ENCODE measurements around the gene MLEC. TPM values are rescaled to one million over a fixed set of nuclear protein-coding genes. Genes with fewer than 3 reads are reported as not detected.

The MLEC gene
- total RNA-seq, 2 experiments from 2014 or later: 69.7 to 101 TPM

DNA sequence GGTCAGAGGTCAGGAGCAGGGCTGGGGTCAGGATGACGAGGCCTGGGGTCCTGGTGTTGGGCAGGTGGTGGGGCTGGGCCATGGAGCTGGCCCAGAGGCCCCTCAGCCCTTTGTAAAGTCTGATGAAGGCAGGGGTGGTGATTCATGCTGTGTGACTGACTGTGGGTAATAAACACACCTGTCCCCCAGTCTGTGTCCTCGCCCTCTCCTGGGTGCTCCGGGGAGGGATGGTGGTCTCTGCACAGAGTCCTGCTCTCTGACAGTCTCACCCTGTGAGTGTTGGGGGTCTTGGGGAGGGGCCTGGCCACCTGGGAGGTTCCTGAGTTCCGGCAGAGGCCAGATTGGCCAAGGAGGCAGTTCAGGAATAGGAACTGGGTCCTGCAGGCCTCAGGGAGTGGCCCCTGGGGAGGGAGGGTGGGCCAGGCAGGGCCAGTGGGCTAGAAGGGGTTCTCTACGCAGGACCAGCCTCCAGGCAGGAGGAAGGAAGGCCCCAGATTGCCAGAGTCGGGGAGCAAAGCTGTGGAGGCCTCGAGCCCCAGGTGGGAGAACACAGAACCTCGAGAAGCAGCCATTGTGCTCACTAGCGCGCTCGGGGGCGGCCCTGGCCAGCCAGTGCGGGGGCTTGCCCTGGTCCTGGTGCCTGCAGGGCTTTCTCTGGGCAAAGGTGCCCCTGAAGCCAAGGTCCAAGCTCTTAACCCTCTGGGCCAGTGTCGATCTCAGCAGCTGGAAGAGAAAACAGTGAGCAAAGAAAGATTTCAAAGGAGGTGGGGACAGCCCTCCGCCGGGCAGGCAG is 53.1 kb downstream of the MLEC start:
- H3K4me1 ChIP-seq (ENCODE audit: insufficient read depth, low read length, poor library complexity, severe bottlenecking): no peaks in the 10 kb centered on the region
- no peak overlapping the region for H3K4me3 ChIP-seq (ENCODE audit: low read depth, low read length, poor library complexity, severe bottlenecking)
- H2AFZ ChIP-seq (ENCODE audit: low read length): no peak overlapping the region
- H4K20me1 ChIP-seq (ENCODE audit: insufficient read depth, low read length): no peaks in the 10 kb centered on the region
- H3K4me2 ChIP-seq (ENCODE audit: low read length): no peak overlapping the region
- POLR2A ChIA-PET: no interaction called here
- TF ChIP-seq EZH2phosphoT487 (IDR thresholded peaks at IDR 0.05; ENCODE audit: borderline replicate concordance, low read depth, low read length): no peak
- TF ChIP-seq, protein P1, sequence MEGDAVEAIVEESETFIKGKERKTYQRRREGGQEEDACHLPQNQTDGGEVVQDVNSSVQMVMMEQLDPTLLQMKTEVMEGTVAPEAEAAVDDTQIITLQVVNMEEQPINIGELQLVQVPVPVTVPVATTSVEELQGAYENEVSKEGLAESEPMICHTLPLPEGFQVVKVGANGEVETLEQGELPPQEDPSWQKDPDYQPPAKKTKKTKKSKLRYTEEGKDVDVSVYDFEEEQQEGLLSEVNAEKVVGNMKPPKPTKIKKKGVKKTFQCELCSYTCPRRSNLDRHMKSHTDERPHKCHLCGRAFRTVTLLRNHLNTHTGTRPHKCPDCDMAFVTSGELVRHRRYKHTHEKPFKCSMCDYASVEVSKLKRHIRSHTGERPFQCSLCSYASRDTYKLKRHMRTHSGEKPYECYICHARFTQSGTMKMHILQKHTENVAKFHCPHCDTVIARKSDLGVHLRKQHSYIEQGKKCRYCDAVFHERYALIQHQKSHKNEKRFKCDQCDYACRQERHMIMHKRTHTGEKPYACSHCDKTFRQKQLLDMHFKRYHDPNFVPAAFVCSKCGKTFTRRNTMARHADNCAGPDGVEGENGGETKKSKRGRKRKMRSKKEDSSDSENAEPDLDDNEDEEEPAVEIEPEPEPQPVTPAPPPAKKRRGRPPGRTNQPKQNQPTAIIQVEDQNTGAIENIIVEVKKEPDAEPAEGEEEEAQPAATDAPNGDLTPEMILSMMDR (conservative IDR thresholded peaks at IDR 0.05; ENCODE audit: low read length): no peak
- no peak for DNase-seq (ENCODE audit: low spot score)
- no peaks in the 10 kb centered on the region for H3K36me3 ChIP-seq (ENCODE audit: insufficient read depth, low read length)
- no peaks in the 10 kb centered on the region for H3K9me2 ChIP-seq (ENCODE audit: insufficient read depth, low read length)
- intact Hi-C loops (cut with micrococcal nuclease; ENCODE audit: unreplicated experiment): no loop called here
- no peaks in the 10 kb centered on the region for H3K79me2 ChIP-seq (ENCODE audit: insufficient read depth, low read depth, low read length)
- H3K27ac ChIP-seq (ENCODE audit: low read depth, low read length, poor library complexity, severe bottlenecking): no peak overlapping the region
- no TSS peak for BruUV-seq (replicated peaks)
- H3K9me3 ChIP-seq (ENCODE audit: low read length): no peaks in the 10 kb centered on the region
- CTCF ChIA-PET (ENCODE audit: unreplicated experiment): interaction anchor here (0.5 kb wide), 1 partner anchor 91 kb away, joined by 3 read pairs; no protein-coding TSS in a partner anchor

- POLR2A ChIA-PET: no interaction called here
- BruUV-seq (replicated peaks): no TSS peak
- TF ChIP-seq, protein P1 (conservative IDR thresholded peaks at IDR 0.05; ENCODE audit: low read length): no peak
- TF ChIP-seq EZH2phosphoT487 (IDR thresholded peaks at IDR 0.05; ENCODE audit: borderline replicate concordance, low read depth, low read length): no peak
- Histone ChIP-seq H3K4me1 (ENCODE audit: insufficient read depth, low read length, poor library complexity, severe bottlenecking) (no peaks in the 10 kb centered on the region), H3K4me3 (ENCODE audit: low read depth, low read length, poor library complexity, severe bottlenecking) (no peak overlapping the region), H3K4me2 (ENCODE audit: low read length) (no peak overlapping the region), H3K9me3 (ENCODE audit: low read length) (no peaks in the 10 kb centered on the region), H3K9me2 (ENCODE audit: insufficient read depth, low read length) (no peaks in the 10 kb centered on the region), H3K79me2 (ENCODE audit: insufficient read depth, low read depth, low read length) (no peaks in the 10 kb centered on the region), H2AFZ (ENCODE audit: low read length) (no peak overlapping the region), H4K20me1 (ENCODE audit: insufficient read depth, low read length) (no peaks in the 10 kb centered on the region), H3K27ac (ENCODE audit: low read depth, low read length, poor library complexity, severe bottlenecking) (no peak overlapping the region), H3K36me3 (ENCODE audit: insufficient read depth, low read length) (no peaks in the 10 kb centered on the region)
- intact Hi-C loops (cut with micrococcal nuclease; ENCODE audit: unreplicated experiment): no loop called here
- CTCF ChIA-PET (ENCODE audit: unreplicated experiment): no interaction called here
- no peak for DNase-seq (ENCODE audit: low spot score)
Measured at GRCh38 chr12:120740871-120741270, 53.9 kb downstream of the MLEC start.
